ENCODE measurements around the gene ACSF2.

DNA sequence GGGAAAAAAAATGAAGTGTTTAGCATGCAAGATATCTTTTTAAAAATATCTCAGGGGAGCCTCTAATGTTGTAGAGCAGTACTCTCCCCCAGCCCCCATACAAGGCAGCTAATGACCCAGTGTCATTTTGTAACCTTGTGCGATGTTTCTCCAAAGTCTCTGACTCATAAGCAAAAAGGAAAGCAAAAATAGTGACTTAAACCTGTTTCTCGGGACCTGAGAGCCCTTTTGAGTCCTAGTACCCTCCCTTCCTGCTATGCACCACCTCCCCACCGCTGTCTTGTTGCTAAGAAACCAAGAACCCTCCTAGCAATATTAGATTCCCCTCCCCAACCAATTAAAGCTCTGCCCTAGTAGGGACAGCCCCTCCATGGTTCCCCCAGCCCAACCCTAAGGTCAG, 85.0 kb downstream of the ACSF2 start:
- TF ChIP-seq CTCF (IDR thresholded peaks at IDR 0.05) (no peak), EP300 (IDR thresholded peaks at IDR 0.05) (no peak)

Data from tibial nerve (tissue), 4 donors.